CD4-positive, alpha-beta T cell (primary cell): ENCODE measurements around the gene BICC1. TPM values are rescaled to one million over a fixed set of nuclear protein-coding genes. Genes with fewer than 3 reads are reported as not detected.

ENCODE experiments used
- ATAC-seq: fragments of 200-7000 bp; cut with Tn5 transposase; one replicate; pipeline ENCODE4 v1.10.0; 2022; ENCODE audit warnings: mild to moderate bottlenecking; ENCODE audit not compliant: poor library complexity
- CTCF ChIA-PET: fragments of 350-600 bp; sonication (Branson Sonifier 250); formaldehyde crosslinking; loops from one replicate; lab custom pipeline; 2021; ENCODE audit warnings: antibody characterized with exemption, inconsistent platforms; lab: Charles Lee
- POLR2A ChIA-PET: fragments of 350-600 bp; sonication (Branson Sonifier 250); formaldehyde crosslinking; loops from one replicate; lab custom pipeline; 2021; ENCODE audit warnings: antibody characterized with exemption, inconsistent platforms; lab: Charles Lee
- DNase-seq, 14 experiments: peaks; one replicate each; pipeline ENCODE4 v3.0.0-alpha.2; 2013 to 2020; ENCODE audit warnings: mixed read lengths in 2 of 14
- H3K27ac ChIP-seq, 2 donors: one replicate each; pipeline versions ENCODE4 v1.5.1 to v1.7.0; 2013; ENCODE audit warnings: low read length in 2 of 2, low read depth in 1 of 2, mild to moderate bottlenecking in 1 of 2
- H3K27me3 ChIP-seq, 2 experiments: 1 replicate in 1 of 2; 2 replicates in 1 of 2; pipeline versions ENCODE4 v1.6.1 to v1.7.0; 2013; ENCODE audit warnings: low read length in 2 of 2, control low read depth in 1 of 2, mild to moderate bottlenecking in 1 of 2, moderate library complexity in 1 of 2; ENCODE audit not compliant: insufficient read depth in 2 of 2, control insufficient read depth in 1 of 2
- H3K36me3 ChIP-seq: one replicate; pipeline ENCODE4 v1.6.1; 2013; ENCODE audit warnings: low read length, control low read depth; ENCODE audit not compliant: insufficient read depth
- H3K4me1 ChIP-seq: one replicate; pipeline ENCODE4 v1.6.1; 2013; ENCODE audit warnings: low read length, control low read depth; ENCODE audit not compliant: insufficient read depth
- H3K4me3 ChIP-seq: one replicate; pipeline ENCODE4 v1.5.1; 2013; ENCODE audit warnings: mild to moderate bottlenecking, low read length, moderate library complexity
- H3K9me3 ChIP-seq, 2 experiments: 1 replicate in 1 of 2; 2 replicates in 1 of 2; pipeline versions ENCODE4 v1.6.1 to v1.7.0; 2013; ENCODE audit warnings: low read length in 2 of 2, mild to moderate bottlenecking in 2 of 2, control low read depth in 1 of 2, moderate library complexity in 1 of 2; ENCODE audit not compliant: control insufficient read depth in 1 of 2, insufficient read depth in 1 of 2
- H3K27ac Mint-ChIP-seq: one replicate; pipeline ENCODE4 v1.8.0; 2020; ENCODE audit warnings: mixed read lengths
- H3K27me3 Mint-ChIP-seq: one replicate; pipeline ENCODE4 v1.8.0; 2021; ENCODE audit warnings: mixed read lengths
- H3K36me3 Mint-ChIP-seq: one replicate; pipeline ENCODE4 v1.8.0; 2021; ENCODE audit warnings: low read depth, mixed read lengths
- H3K4me1 Mint-ChIP-seq: one replicate; pipeline ENCODE4 v1.8.0; 2021; ENCODE audit warnings: low read depth, mixed read lengths
- H3K4me3 Mint-ChIP-seq: one replicate; pipeline ENCODE4 v1.8.0; 2020; ENCODE audit warnings: mild to moderate bottlenecking, mixed read lengths
- H3K9me3 Mint-ChIP-seq: one replicate; pipeline ENCODE4 v1.8.0; 2020; ENCODE audit warnings: mixed read lengths
- CTCF ChIP-seq: fragments of 200-600 bp; IDR thresholded peaks from one replicate; pipeline ENCODE4 v1.8.0; 2022; ENCODE audit warnings: antibody characterized with exemption, mild to moderate bottlenecking
- intact Hi-C, 2 experiments: fragments of 100-400 bp; cut with DNase I in 1 of 2; cut with micrococcal nuclease in 1 of 2; formaldehyde crosslinking; loops; one replicate each; pipeline versions ENCODE4 v1.15.1 to v1.9.0; 2023 to 2025; cut with DNase I, micrococcal nuclease
- total RNA-seq, 174 experiments: library from RNA in 2 of 174; stranded (reverse) in 2 of 174; gene quantifications; one replicate each; pipeline ENCODE4 v1.2.3 and lab custom pipeline; 2021 to 2026

Gene BICC1
- total RNA-seq, 2 experiments from 2014 or later: not detected

- intact Hi-C loops: loop anchor here in 1 of 2 experiments (10.0 kb wide), 1 partner anchor 839 kb away; no protein-coding TSS in a partner anchor
- Histone ChIP-seq H3K36me3 (no peaks in the 10 kb centered on the region), H3K27ac (no peak overlapping the region), H3K4me3 (no peak overlapping the region), H3K4me1 (no peaks in the 10 kb centered on the region), H3K27me3 (no peaks in the 10 kb centered on the region), H3K9me3 (no peaks in the 10 kb centered on the region)
- no peak for ATAC-seq
- POLR2A ChIA-PET: no interaction called here
- no peaks in the 10 kb centered on the region for H3K27me3 Mint-ChIP-seq
- no peak for DNase-seq
- H3K4me1 Mint-ChIP-seq: no peaks in the 10 kb centered on the region
- CTCF ChIA-PET: interaction anchor here (0.5 kb wide), 1 partner anchor 25 kb away, joined by 3 read pairs; no protein-coding TSS in a partner anchor
- no peaks in the 10 kb centered on the region for H3K9me3 Mint-ChIP-seq
- TF ChIP-seq CTCF: no peak
- no peaks in the 10 kb centered on the region for H3K36me3 Mint-ChIP-seq
- H3K4me3 Mint-ChIP-seq: no peak overlapping the region
- no peak overlapping the region for H3K27ac Mint-ChIP-seq
Observed at GRCh38 chr10:58785354-58785753, 272.7 kb downstream of the BICC1 start.

DNA sequence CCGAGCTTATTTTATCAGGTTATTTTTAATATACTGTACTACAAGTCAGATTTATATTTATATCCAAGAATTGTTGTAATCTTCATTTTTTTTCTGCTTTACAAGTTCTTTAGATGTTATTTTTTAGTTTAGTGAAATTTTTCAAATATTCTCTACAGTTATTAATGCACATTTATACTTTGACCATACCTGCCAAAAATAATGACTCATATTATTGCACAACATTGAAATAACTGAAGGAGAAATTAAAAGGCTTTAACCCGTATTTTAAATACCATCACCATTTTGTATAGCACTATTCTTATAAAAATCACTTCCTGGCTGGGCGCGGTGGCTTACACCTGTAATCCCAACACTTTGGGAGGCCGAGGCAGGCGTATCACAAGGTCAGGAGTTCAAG, 278.5 kb downstream of the BICC1 start:
- Mint-ChIP-seq H3K27ac (no peak overlapping the region), H3K27me3 (no peaks in the 10 kb centered on the region), H3K36me3 (no peaks in the 10 kb centered on the region), H3K4me3 (no peak overlapping the region), H3K9me3 (no peaks in the 10 kb centered on the region), H3K4me1 (no peaks in the 10 kb centered on the region)
- H3K4me1 ChIP-seq: no peaks in the 10 kb centered on the region
- no peaks in the 10 kb centered on the region for H3K36me3 ChIP-seq
- no peaks in the 10 kb centered on the region for H3K27me3 ChIP-seq
- ATAC-seq (no peak), DNase-seq (no peak)
- ChIA-PET POLR2A (no interaction called here), CTCF (no interaction called here)
- intact Hi-C loops: no loop called here
- H3K27ac ChIP-seq: no peak overlapping the region
- no peak for TF ChIP-seq CTCF
- H3K9me3 ChIP-seq: no peaks in the 10 kb centered on the region
- no peak overlapping the region for H3K4me3 ChIP-seq

GRCh38 chr10:58795560-58795959, 282.9 kb downstream of the BICC1 start:
- no peak overlapping the region for H3K4me3 ChIP-seq

More at GRCh38 chr10:58795560-58795959, 282.9 kb downstream of the BICC1 start:
- CTCF ChIA-PET: no interaction called here
- Mint-ChIP-seq H3K4me1 (no peaks in the 10 kb centered on the region), H3K9me3 (no peaks in the 10 kb centered on the region), H3K4me3 (no peak overlapping the region), H3K27me3 (no peaks in the 10 kb centered on the region), H3K27ac (no peak overlapping the region), H3K36me3 (no peaks in the 10 kb centered on the region)
- Histone ChIP-seq H3K27me3 (no peaks in the 10 kb centered on the region), H3K9me3 (no peaks in the 10 kb centered on the region), H3K4me1 (no peaks in the 10 kb centered on the region), H3K36me3 (no peaks in the 10 kb centered on the region), H3K27ac (no peak overlapping the region)
- POLR2A ChIA-PET: no interaction called here
- ATAC-seq (no peak), DNase-seq (no peak)
- intact Hi-C loops: no loop called here
- no peak for TF ChIP-seq CTCF
